Right lobe of liver (tissue), 4 donors: Measurements from ENCODE around the gene PPME1.

Source experiments
- POLR2A ChIP-seq: fragments of 450-650 bp; IDR thresholded peaks from one replicate; pipeline ENCODE4 v1.6.1; 2017; ENCODE audit warnings: antibody characterized with exemption, mild to moderate bottlenecking
- TF ChIP-seq, protein P1 (sequence below), 4 donors: fragments of 200-600 bp in 3 of 4; fragments of 450-650 bp in 1 of 4; IDR thresholded peaks; one replicate each; pipeline versions ENCODE4 v1.5.1 to v1.8.0; 2016 to 2022; ENCODE audit warnings: antibody characterized with exemption in 4 of 4, mild to moderate bottlenecking in 2 of 4
- donor health status: DM: no; HTN: no; CAD: no.
- donor health status: DM: no; HTN: no; CAD: no.
- donor health status: DM: no; HTN: yes; CAD: no.

GRCh38 chr11:74121804-74122203 lies 49.3 kb upstream of the PPME1 start:
- TF ChIP-seq POLR2A = no peak
- TF ChIP-seq, protein P1, sequence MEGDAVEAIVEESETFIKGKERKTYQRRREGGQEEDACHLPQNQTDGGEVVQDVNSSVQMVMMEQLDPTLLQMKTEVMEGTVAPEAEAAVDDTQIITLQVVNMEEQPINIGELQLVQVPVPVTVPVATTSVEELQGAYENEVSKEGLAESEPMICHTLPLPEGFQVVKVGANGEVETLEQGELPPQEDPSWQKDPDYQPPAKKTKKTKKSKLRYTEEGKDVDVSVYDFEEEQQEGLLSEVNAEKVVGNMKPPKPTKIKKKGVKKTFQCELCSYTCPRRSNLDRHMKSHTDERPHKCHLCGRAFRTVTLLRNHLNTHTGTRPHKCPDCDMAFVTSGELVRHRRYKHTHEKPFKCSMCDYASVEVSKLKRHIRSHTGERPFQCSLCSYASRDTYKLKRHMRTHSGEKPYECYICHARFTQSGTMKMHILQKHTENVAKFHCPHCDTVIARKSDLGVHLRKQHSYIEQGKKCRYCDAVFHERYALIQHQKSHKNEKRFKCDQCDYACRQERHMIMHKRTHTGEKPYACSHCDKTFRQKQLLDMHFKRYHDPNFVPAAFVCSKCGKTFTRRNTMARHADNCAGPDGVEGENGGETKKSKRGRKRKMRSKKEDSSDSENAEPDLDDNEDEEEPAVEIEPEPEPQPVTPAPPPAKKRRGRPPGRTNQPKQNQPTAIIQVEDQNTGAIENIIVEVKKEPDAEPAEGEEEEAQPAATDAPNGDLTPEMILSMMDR (IDR thresholded peaks at IDR 0.05) = no peak
